GM19395 (cell line): Measurements from ENCODE around the gene EFCAB9.
"Not testable (repeated sequence)": the region's sequence is repeated elsewhere in the genome, so short reads cannot be mapped to it uniquely, and the experiment has no call there.

ENCODE experiments used
- ATAC-seq: cut with Tn5 transposase; IDR thresholded peaks from one replicate; pipeline ENCODE4 v1.9.1; 2021; ENCODE audit warnings: mild to moderate bottlenecking, moderate library complexity; ENCODE audit not compliant: unreplicated experiment

Gene EFCAB9

DNA sequence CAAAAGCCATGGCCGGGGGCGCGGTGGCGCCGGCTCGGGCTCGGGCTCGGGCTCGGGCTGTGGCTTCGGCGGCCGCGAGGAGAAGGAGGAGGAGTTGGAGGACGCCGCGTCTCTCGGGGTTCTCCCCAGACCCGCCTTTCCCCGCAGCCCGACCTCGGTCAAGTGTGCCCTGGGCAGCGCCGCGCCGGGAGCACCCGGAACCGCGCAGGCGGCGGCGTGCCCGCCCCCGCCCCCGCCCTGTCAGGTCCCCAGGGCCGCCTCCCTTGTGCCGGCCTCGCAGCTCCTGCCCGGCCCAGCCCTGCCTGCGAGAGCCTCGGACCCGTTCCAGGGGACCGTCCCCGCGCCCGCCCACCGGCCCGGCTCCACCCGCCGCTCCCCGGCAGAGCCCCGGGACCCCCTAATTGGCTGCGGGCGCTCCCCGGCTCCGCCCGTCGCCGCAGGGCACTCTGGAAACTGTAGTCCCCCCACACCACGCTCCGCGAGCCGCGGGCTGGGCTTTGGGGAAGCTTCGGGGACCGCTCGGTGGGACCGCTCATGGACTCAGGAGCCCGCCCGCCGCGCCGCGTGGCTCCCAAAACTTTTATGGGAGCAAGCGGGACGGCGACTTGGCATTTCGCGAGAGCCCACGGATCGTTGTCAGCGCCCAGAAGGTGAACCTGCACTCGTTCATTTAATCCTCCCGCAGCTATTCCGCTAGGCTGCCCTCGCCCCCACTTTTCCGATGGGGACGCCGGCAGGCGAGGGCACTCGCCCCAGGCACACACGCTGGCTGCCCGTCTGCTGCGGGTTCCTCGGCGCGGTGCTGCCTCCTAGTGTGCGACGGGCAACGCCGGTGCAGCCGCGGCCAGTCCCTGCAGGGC is 5.7 kb upstream of the EFCAB9 start, which contains the start of gene STK10:
Gene STK10, minus strand, starts transcription at position 192 of the 860 bp plus-strand sequence. Its CDS starts 182 bp downstream, at position 10.
- ATAC-seq: peak; percentile 69

GRCh38 chr5:172188893-172189692 is 4.9 kb upstream of the EFCAB9 start:
- ATAC-seq: no peak

DNA sequence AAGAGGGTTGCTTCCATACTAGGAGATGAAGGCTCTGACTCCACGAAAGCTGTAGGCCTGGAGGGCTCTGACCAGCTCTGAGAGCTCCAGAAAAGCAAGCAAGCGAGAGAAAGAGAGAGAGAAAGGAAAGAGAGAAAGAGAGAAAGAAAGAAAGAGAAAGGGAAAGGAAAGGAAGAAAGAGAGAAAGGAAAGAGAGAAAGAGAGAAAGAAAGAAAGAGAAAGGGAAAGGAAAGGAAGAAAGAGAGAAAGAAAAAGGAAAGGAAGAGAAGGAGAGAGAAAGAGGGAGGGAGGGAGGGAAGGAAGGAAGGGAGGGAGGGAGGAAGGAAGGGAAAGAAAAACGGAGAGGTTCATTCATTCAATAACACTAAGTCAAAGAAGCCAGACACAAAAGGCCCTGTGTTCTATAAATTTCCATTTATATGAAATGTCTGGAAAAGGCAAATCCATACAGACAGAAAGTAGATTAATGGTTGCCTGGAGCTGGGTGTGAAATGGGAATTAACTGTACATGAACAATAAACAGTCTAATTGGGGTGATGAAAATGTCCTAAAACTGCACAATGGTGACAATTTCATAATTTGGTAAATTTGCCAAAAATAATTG is 4.2 kb upstream of the EFCAB9 start:
- ATAC-seq: no peak

- ATAC-seq: no peak
These were observed 1.2 kb downstream of the EFCAB9 start for GRCh38 chr5:172194985-172195774.

DNA sequence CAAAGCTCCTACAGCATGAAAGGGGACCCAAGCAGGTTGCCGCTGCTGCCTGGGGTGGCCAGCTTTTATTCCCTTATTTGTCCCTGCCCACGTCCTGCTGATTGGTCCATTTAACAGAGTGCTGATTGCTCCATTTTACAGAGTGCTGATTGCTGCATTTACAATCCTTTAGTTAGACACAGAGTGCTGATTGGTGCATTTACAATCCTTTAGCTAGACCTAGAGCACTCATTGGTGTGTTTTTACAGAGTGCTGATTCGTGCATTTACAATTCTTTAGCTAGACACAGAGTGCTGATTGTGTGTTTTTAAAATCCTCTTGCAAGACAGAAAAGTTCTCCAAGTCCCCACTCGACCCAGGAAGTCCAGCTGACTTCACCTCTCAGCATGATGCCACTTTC is 3.8 kb downstream of the EFCAB9 start:
- not testable (repeated sequence) for ATAC-seq

DNA sequence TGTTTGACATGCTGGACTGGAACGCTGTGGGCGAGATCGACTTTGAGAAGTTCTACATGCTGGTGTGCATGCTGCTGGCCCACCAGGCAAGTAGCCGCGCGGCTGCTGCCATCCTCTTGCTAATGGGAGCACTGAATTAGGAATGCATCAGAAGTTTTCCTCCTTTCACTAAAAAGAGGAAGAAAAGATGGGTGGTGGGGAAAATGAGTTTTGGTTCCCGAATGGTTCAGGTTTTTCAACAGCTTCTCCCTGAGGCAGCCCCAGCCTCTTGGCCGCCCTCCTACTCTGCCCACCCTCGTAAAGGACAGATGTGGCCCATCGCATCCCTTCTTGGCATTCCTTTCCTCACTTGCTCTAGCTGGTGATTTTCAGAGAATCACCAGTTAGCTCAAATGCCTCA is 5.5 kb downstream of the EFCAB9 start:
- ATAC-seq: no peak

GRCh38 chr5:172200476-172200875 is 6.5 kb downstream of the EFCAB9 start:
- ATAC-seq: no peak

DNA sequence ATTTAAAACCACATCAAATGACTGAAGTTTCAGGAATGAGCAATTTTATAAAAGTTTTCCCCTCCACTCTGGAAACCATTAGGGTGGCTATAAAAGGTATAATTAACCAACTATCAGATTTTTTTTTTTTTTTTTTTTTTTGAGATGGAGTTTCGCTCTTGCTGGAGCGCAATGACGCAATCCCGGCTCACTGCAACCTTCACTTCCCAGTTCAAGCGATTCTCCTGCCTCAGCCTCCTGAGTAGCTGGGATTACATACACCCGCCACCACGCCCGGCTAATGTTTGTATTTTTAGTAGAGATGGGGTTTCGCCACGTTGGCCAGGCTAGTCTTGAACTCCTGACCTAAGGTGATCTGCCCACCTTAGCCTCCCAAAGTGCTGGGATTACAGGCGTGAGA is 12.0 kb downstream of the EFCAB9 start:
- ATAC-seq: not testable (repeated sequence)

GRCh38 chr5:172207511-172207910 is 13.5 kb downstream of the EFCAB9 start:
- no peak for ATAC-seq

DNA sequence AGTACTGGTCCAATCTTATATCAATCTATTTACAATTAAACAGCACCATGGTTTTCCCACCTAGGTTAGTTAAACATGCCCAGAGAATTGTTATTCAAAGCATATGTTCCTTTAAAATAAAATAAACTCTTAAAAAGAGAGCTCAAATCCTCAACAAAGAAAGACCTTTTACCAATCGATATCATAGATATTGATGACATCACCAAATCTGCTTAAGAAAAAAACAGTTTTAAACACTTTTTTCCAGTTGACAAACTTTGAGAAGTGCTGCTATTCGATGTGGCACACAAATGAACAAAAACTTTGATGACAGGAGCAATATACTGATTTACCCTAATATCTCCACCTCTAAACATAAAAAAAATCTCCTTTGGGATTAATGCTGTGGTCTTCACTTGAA is 15.7 kb downstream of the EFCAB9 start:
- no peak for ATAC-seq

GRCh38 chr5:172211676-172212075 is 17.7 kb downstream of the EFCAB9 start:
- ATAC-seq: no peak

GRCh38 chr5:172213126-172213525 is 19.2 kb downstream of the EFCAB9 start:
- ATAC-seq: no peak

DNA sequence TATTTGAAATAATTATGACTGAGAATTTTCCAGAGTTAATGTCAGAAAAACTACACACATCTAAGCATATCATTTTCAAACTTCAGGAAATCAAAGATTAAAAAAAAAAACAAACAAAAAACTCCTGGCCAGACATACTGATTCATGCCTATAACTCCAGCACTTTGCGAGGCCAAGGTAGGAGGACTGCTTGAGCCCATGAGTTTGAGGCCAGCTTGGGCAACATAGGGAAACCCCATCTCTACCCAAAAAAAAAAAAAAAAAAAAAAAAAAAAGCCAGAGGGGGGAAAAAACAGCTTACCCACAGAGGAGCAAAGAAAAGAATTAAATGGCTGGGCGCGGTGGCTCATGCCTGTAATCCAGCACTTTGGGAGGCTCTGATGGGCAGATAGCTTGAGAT is 22.4 kb downstream of the EFCAB9 start:
- ATAC-seq: no peak

DNA sequence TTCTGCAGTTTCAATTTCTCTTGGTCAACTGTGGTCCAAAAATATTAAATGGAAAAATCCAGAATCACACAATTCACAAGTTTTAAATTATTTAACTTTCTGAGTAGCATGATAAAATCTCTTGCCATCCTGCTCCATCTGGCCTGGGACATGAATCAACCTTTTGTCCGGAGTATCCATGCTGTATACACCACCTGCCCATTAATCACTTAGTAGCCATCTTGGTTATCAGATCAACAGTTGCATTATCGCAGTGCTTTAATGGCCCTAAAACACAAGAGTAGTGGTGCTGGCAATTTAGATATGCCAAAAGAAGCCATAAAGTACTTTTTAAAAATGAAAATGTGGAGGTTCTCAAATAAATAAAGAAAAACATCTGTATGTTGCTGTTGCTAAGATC is 25.3 kb downstream of the EFCAB9 start:
- no peak for ATAC-seq

GRCh38 chr5:172223901-172224873 is 30.2 kb downstream of the EFCAB9 start:
- peak; percentile 89 for ATAC-seq

DNA sequence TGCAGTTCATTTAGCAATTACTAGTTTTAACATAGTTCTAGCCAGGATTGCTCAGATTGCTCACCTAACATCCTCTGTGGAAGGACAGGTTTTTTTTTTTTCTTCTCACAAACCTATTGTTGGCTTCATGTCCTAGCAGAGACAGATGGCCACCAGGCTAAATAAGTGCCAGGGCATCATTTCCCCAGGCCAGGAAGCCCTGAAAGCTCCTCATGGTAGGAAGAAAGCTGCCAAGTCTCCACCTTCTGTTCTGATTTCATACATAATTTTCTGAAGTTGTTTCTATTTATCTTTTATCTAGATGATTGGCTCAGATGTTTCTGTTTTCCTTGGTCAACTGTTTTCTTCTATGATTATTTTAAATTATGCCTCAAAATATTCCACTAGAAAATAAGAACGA is 31.0 kb downstream of the EFCAB9 start:
- no peak for ATAC-seq

DNA sequence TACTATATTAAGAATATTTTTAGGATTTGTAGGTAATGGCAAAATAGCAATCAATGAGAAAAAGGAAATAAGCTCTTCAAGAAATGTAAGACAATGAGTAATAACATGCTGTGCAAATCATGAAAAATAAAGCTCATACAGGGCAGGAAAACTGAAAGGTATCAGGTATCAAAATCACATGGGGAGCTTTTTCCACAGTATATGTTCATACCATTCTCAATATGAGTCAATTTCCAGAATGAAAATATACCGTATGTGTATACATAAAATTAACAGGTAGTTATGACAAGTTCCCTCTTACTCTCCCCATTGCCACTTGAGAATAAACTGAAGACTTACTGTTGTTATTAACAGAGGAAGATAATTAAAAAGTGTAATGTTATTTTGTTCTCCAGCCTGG is 35.9 kb downstream of the EFCAB9 start:
- no peak for ATAC-seq

GRCh38 chr5:172234031-172234430 is 40.1 kb downstream of the EFCAB9 start:
- no peak for ATAC-seq

DNA sequence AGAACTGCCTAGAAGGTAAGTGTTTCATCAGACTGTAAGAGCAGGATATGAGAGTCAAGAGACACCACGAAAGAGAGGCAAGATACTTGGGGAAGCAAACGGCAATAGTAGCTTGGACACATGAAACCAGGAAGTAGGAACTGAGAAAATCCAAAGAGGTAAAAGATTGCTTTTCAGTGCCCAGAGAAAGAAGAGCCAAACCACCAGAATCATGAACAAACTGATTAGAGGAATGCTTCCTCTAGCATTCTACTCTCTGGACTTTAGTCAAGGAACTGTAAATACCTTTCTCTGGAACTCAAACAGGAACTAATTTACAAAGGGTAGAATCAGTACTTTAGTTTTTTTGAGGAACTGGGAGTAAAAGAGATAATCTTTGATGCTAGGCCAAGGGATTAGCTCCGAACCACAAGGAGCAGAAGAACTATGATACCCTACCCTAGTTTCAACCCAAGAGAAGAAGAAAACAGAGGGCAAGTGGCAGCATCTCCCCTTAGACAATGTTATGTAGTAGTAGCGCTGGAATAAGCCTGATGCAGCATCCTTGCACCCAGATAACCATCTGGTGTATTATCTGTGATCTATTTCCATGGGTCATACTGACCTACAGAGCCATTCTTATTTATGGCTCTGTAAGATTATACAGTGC is 41.3 kb downstream of the EFCAB9 start:
- ATAC-seq: peak; percentile 89
